ENCODE results near the gene PSMB3. TPM values are rescaled to one million over a fixed set of nuclear protein-coding genes. Genes with fewer than 3 reads are reported as not detected.

PSMB3 gene
- total and polyA plus RNA-seq, 2 donors (not counting 1 experiment from before 2014, with no cell fraction given), result 210 to 299 TPM

GRCh38 chr17:38741921-38742410 lies 10.6 kb upstream of the PSMB3 start:
- Histone ChIP-seq H3K9ac (ENCODE audit: insufficient read depth, low read length) (peak overlapping the region; percentile 56), H3K4me3 (replicated peaks in 1 of 4; ENCODE audit: control extremely low read depth in 1 of 4, insufficient read depth in 1 of 4, low read depth in 3 of 4, low read length in 4 of 4) (no peak overlapping the region), H3K79me2 (ENCODE audit: control insufficient read depth, insufficient read depth, low read length) (peaks cover 63% of the 10 kb centered on the region), H3K36me3 (ENCODE audit: control insufficient read depth, insufficient read depth, low read length) (peaks cover 17% of the 10 kb centered on the region), H3K9me3 (ENCODE audit: control insufficient read depth, insufficient read depth, low read depth, low read length) (no peaks in the 10 kb centered on the region), H3K4me2 (ENCODE audit: extremely low read depth, insufficient read depth, low read length) (peak overlapping the region; percentile 33), H2AFZ (ENCODE audit: low read length) (no peak overlapping the region), H3K4me1 (ENCODE audit: control insufficient read depth, extremely low read depth, insufficient read depth, low read length) (peaks cover 22% of the 10 kb centered on the region), H3K27ac (ENCODE audit: insufficient read depth, low read length) (peak overlapping the region; percentile 83), H3K27me3 (ENCODE audit: control insufficient read depth, insufficient read depth, low read length) (no peaks in the 10 kb centered on the region), H4K20me1 (ENCODE audit: control insufficient read depth, extremely low read depth, insufficient read depth, low read length) (no peaks in the 10 kb centered on the region)
- DNase-seq (ENCODE audit: low read depth in 2 of 2), result no peak
- TF ChIP-seq, protein P1, sequence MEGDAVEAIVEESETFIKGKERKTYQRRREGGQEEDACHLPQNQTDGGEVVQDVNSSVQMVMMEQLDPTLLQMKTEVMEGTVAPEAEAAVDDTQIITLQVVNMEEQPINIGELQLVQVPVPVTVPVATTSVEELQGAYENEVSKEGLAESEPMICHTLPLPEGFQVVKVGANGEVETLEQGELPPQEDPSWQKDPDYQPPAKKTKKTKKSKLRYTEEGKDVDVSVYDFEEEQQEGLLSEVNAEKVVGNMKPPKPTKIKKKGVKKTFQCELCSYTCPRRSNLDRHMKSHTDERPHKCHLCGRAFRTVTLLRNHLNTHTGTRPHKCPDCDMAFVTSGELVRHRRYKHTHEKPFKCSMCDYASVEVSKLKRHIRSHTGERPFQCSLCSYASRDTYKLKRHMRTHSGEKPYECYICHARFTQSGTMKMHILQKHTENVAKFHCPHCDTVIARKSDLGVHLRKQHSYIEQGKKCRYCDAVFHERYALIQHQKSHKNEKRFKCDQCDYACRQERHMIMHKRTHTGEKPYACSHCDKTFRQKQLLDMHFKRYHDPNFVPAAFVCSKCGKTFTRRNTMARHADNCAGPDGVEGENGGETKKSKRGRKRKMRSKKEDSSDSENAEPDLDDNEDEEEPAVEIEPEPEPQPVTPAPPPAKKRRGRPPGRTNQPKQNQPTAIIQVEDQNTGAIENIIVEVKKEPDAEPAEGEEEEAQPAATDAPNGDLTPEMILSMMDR (conservative IDR thresholded peaks at IDR 0.05 in 1 of 2, IDR thresholded peaks at IDR 0.05 in 1 of 2; ENCODE audit: low read depth in 1 of 2, low read length in 2 of 2), result no peak
- no peak for TF ChIP-seq EZH2 (IDR thresholded peaks at IDR 0.05; ENCODE audit: low read length, missing control alignments)

- H3K4me1 ChIP-seq (ENCODE audit: control insufficient read depth, extremely low read depth, insufficient read depth, low read length), result peaks cover 22% of the 10 kb centered on the region
- peak overlapping the region; percentile 83 for H3K27ac ChIP-seq (ENCODE audit: insufficient read depth, low read length)
- H3K27me3 ChIP-seq (ENCODE audit: control insufficient read depth, insufficient read depth, low read length), result no peaks in the 10 kb centered on the region
- peak; percentile 67 to 88 for DNase-seq (ENCODE audit: low read depth in 2 of 2)
- H3K4me2 ChIP-seq (ENCODE audit: extremely low read depth, insufficient read depth, low read length), result peak overlapping the region; percentile 33
- H3K4me3 ChIP-seq (replicated peaks in 1 of 4; ENCODE audit: control extremely low read depth in 1 of 4, insufficient read depth in 1 of 4, low read depth in 3 of 4, low read length in 4 of 4), result no peak overlapping the region
- H3K36me3 ChIP-seq (ENCODE audit: control insufficient read depth, insufficient read depth, low read length), result peaks cover 17% of the 10 kb centered on the region
- H3K9ac ChIP-seq (ENCODE audit: insufficient read depth, low read length), result peak overlapping the region; percentile 56
- no peak overlapping the region for H2AFZ ChIP-seq (ENCODE audit: low read length)
- TF ChIP-seq EZH2 (IDR thresholded peaks at IDR 0.05; ENCODE audit: low read length, missing control alignments), result no peak
- TF ChIP-seq, protein P1 (conservative IDR thresholded peaks at IDR 0.05 in 1 of 2, IDR thresholded peaks at IDR 0.05 in 1 of 2; ENCODE audit: low read depth in 1 of 2, low read length in 2 of 2), result no peak
- H4K20me1 ChIP-seq (ENCODE audit: control insufficient read depth, extremely low read depth, insufficient read depth, low read length), result no peaks in the 10 kb centered on the region
- no peaks in the 10 kb centered on the region for H3K9me3 ChIP-seq (ENCODE audit: control insufficient read depth, insufficient read depth, low read depth, low read length)
- H3K79me2 ChIP-seq (ENCODE audit: control insufficient read depth, insufficient read depth, low read length), result peaks cover 69% of the 10 kb centered on the region
Measured at GRCh38 chr17:38742411-38743308, 9.9 kb upstream of the PSMB3 start.

DNA sequence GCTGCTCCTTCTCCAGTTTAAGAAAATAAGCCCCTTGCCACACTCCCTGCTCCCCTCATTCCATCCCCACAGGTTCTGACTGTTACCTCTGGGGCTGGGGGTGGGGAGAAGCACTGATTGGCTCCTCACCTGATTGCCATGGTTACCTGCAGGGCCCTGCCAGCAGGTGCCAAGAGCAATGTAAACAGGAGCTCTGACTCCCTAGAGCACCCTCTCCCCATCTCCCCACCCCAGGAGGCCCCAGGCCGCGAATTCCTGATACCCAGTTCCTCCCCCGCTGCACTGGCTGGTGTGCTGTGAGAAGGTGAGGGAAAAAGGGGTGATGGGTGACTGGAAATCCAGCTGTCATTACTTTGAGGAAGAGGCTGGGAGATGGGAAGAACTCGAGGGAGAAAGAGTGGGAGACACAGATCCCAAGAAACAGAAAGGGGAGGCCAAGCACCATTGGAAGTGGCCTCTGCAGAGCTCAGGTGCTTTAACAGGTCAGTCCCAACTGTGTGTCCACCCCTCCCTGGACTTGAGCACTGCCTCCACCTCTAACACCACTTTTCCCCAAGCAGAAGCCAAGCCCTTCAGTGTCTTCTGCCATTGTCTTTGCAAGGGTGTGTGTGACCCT lies 8.9 kb upstream of the PSMB3 start:
- Histone ChIP-seq H4K20me1 (ENCODE audit: control insufficient read depth, extremely low read depth, insufficient read depth, low read length) (no peaks in the 10 kb centered on the region), H3K27me3 (ENCODE audit: control insufficient read depth, insufficient read depth, low read length) (no peaks in the 10 kb centered on the region), H3K36me3 (ENCODE audit: control insufficient read depth, insufficient read depth, low read length) (peaks cover 14% of the 10 kb centered on the region), H3K9ac (ENCODE audit: insufficient read depth, low read length) (no peak overlapping the region), H3K4me1 (ENCODE audit: control insufficient read depth, extremely low read depth, insufficient read depth, low read length) (peaks cover 22% of the 10 kb centered on the region), H3K4me3 (replicated peaks in 1 of 4; ENCODE audit: control extremely low read depth in 1 of 4, insufficient read depth in 1 of 4, low read depth in 3 of 4, low read length in 4 of 4) (no peak overlapping the region), H2AFZ (ENCODE audit: low read length) (no peak overlapping the region), H3K4me2 (ENCODE audit: extremely low read depth, insufficient read depth, low read length) (no peak overlapping the region), H3K27ac (ENCODE audit: insufficient read depth, low read length) (no peak overlapping the region), H3K9me3 (ENCODE audit: control insufficient read depth, insufficient read depth, low read depth, low read length) (no peaks in the 10 kb centered on the region), H3K79me2 (ENCODE audit: control insufficient read depth, insufficient read depth, low read length) (peaks cover 72% of the 10 kb centered on the region)
- TF ChIP-seq, protein P1 (conservative IDR thresholded peaks at IDR 0.05 in 1 of 2, IDR thresholded peaks at IDR 0.05 in 1 of 2; ENCODE audit: low read depth in 1 of 2, low read length in 2 of 2), result no peak
- TF ChIP-seq EZH2 (IDR thresholded peaks at IDR 0.05; ENCODE audit: low read length, missing control alignments), result no peak
- no peak for DNase-seq (ENCODE audit: low read depth in 2 of 2)

Measured in fibroblast of lung (primary cell).